HK-2 (cell line): ENCODE results near the gene CCT3.
A peak's percentile ranks its signal among the peaks of the same experiment; 100 is the strongest.
"Not testable (repeated sequence)": the region's sequence is repeated elsewhere in the genome, so short reads cannot be mapped to it uniquely, and the experiment has no call there.

Experiments used
- DNase-seq: peaks from one replicate; pipeline ENCODE4 v3.0.0-alpha.2; 2018; ENCODE audit not compliant: unreplicated experiment

CCT3 gene

DNA sequence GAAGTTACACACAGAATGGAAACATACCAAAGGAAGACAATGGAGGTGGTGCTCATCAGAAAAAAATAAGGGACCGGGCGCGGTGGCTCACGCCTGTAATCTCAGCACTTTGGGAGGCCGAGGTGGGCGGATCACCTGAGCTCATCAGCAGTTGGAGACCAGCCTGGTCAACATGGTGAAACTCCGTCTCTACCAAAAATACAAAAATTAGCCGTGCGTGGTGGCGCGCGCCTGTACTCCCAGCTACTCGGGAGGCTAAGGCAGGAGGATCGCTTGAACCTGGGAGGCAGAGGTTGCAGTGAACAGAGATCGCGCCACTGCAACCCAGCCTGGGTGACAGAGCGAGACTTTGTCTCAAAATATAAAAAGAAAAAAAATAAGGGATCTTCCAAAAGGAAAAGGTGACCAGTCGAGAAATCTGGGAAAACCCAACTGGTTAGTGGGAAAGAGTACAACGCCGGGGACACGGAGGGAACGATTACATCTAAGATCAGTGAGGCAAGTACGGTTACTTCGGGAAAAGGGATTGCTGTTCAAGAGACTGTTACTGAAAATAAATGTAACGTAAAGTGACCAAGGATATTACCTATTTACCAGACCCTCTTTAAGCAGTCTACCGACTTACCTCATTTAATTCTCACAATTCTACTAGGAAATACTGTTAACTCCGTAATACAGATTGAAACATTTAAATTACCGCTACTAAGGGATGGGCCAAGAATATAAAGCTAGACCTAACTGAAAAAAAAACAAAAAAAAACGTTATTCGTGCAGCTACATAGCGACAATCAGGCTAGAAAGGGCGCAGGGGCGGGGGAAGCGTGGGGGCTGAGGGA, 822 bp downstream of the CCT3 start:
- DNase-seq: no peak

GRCh38 chr1:156336242-156336641, 1.9 kb downstream of the CCT3 start:
- DNase-seq: no peak

DNA sequence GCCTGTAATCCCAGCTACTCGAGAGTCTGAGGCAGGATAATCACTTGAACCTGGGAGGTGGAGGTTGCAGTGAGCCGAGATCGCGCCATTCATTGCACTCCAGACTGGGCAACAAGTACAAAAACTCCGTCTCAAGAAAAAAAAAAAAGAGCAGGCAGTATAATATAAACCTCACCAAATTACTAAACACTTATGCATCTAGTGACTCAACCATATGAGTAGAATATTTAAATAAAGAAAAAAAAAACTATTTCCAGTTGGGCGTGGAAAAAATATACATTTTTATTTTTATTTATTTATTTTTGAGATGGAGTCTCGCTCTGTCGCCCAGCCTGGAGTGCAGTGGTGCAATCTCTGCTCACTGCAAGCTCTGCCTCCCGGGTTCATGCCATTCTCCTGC, 14.9 kb downstream of the CCT3 start:
- DNase-seq: not testable (repeated sequence)

DNA sequence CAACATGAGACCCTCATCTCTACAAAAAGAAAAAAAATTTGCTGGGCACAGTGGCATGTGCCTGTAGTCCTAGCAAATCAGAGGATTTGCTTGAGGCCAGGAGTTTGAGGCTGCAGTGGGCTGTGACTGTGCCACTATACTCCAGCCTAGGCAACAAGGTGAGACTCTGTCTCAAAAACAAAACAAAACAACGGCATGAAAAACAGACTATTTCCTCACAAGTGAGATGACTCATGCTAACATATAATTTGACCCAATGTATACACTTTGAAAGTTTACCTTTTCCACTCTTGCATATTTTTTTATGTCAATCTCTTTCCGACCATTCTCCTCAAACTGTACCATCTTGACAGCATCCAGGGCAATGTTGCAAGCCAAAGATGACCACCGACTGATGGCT, 17.5 kb downstream of the CCT3 start:
- no peak for DNase-seq

- DNase-seq: no peak
These were observed 18.4 kb downstream of the CCT3 start for GRCh38 chr1:156319664-156320063.

DNA sequence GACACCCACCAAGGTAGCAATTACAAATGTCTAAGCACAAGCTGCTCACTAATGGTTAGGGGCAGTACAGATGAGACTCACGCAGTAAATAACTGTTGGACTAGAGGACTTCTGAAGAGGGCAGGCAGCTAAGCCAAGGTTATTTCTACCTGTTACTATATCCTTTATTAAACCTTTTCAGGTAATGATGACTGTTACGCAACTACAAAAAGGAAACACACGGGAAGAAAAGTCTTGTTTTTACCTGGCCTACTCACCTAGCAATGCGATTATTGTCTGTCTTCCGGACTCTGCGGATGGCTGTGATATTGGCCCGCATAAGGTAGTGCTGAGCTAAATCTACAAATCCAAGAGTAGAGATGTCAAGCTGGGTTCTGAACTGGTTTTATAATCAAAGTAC, 21.2 kb downstream of the CCT3 start:
- no peak for DNase-seq

DNA sequence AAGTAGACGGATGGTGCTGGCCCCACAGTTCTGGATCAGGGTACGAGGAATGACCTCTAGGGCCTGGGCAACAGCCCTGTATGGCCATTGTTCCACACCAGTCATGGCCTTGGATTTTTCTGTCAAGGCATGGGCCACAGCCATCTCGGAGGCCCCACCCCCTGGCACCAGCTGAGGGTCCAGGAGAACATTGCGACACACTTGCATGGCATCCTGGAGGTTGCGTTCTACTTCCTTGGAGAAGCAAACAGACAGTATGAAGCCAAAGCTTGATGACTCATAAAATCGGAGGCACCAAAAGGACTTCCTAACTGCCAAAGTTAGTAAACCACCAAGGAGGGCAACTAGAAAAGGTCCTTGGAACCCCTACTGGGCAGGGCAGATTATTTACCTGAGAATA, 27.1 kb downstream of the CCT3 start:
- no peak for DNase-seq

DNA sequence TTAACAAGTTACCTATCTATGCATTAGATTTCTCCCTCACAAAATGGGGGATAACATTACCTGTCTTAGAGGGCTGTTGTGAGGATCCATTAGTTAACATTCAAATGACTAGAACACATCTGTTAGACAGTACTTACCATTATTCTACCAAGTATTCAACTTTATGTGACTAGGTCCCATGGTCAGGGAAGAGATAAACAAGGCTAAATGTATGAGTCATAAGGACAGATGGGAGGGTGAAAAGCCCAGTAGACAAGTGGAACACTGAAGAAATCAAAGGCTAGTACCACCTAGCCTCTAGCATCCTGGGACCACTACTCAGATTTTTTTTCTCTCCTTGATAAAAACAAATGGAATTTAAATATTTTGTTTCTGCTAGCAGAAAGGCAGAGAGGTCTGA, 30.0 kb downstream of the CCT3 start:
- DNase-seq: no peak

DNA sequence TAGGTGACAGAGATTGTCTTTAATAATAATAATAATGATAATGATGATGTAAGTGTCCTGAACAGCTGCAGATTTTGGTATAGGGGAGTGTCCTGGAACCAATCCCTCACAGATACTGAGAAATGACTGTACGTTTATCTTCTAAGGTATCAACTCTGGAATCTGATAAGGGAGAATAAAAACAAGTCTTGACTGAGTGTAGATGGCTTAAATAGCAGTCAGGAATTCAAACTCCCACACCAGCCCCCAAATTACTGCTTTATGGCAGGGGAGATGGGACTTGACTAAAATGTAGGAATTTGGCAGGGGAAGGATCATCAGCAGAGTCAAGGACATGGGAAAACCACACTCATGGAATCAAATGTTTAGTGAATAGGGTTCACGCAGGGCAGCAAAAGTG, 32.9 kb downstream of the CCT3 start:
- no peak for DNase-seq

DNA sequence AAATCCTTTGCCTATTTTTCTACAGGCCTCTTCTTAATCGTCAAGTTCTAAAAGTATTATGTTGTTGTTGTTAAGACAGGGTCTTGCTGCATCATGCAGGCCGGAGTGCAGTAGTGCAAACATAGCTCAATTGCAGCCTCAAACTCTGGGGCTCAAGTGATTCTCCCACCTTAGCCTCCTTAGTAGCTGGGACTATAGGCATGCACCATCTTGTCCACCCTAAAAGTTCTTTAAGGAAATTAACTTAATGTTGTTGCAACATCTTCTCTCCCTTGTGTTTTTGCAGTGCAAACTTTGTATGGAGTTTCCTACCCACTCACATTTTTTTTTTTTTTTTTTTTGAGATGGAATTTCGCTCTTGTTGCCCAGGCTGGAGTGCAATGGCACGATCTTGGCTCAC, 34.9 kb downstream of the CCT3 start:
- DNase-seq: no peak

GRCh38 chr1:156298852-156299357, 39.2 kb downstream of the CCT3 start, which contains the start of gene VHLL:
VHLL (minus strand) TSS chr1:156299307; CDS start chr1:156299189, 118 bp downstream.
- no peak for DNase-seq

- peak; percentile 49 for DNase-seq
These were observed 42.6 kb downstream of the CCT3 start, which contains the start of gene GLMP for GRCh38 chr1:156295391-156295947. GLMP (minus strand) TSS chr1:156295679; CDS start chr1:156295645, 34 bp downstream.

DNA sequence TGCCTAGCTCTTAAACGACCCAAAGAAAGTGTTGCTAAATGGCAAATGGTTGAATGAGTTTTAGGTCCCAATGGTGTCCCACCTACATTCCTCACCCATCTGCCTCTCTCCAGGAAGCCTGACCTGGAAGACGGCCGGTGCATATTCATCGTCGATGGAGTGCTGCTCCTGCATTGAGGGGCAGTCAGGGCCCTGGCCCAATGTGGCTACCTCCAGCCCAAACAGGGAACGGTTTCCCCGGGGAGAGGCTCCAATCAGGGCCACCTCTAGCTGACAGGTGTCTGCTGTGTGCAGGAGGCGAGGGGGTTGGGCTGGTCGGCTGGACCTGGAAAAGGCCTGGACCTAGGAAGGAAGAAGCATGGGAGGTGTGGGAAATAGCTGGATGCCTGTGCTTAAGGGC, 44.2 kb downstream of the CCT3 start:
- DNase-seq: no peak

DNA sequence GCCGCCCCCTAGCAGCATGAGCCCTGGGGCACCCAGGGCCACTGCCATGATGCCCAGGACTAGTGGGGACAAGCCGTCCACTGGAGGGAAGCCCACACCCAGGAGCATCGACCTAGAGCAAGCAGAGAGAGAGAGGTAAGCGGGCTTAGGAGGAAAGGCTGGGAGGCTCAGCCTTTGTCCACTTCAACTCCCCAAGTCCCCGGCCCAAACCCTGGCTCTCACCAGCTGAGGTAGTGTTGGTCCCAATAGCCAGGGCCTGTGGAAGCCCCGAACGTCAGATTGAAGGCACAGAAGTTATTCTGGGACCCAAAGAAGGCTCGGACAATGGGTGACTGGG, 45.0 kb downstream of the CCT3 start:
- no peak for DNase-seq

DNA sequence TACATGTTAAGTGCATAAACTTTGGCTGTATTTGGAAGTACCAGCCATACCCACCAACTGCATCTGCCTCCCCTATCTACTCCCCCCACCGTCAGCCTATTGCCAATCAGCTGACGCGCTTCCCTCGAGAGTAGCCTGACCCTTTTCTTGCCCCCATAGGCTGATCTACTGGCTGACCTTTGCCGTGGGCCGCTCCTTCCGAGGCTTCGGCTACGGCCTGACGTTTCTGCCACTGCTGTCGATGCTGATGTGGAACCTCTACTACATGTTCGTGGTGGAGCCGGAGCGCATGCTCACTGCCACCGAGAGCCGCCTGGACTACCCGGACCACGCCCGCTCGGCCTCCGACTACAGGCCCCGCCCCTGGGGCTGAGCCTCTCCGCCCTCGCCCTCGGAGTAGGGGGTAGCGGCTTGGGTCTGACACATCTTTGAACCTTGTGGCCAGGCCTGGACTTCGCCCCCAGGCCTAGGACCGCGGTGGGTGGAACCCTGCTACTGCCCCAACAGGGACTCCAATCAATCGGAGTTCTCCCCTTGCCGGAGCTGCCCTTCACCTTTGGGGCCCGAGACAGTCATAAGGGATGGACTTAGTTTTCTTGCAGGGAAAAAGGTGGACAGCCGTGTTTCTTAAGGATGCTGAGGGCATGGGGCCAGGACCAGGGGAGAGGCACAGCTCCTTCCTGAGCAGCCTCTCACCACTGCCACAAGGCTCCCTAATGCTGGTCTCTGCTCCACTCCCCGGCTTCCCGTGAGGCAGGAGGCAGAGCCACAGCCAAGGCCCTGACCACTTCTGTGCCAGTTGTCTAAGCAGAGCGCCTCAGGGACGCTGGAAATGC, 46.6 kb downstream of the CCT3 start:
- peak; percentile 42 for DNase-seq

DNA sequence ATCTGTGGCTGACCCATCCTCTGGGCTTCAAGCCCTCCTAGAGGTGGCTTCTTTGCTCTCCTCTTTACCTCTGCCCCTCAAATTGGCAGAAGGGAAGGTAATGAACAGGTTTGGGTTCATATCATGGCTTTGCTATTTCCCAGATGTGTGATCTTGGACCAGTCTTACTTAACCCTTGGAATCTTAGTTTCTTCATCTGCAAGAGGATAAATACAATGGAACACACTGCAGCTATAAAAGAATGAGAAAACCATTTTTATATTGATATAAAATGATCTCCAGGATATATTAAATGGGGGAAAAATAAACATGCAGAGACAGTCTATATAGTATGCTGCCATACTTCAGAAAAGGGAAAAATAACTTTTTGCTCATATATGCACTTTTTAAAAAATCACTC, 48.2 kb downstream of the CCT3 start:
- no peak for DNase-seq

GRCh38 chr1:156286061-156286460, 52.0 kb downstream of the CCT3 start:
- DNase-seq: no peak

DNA sequence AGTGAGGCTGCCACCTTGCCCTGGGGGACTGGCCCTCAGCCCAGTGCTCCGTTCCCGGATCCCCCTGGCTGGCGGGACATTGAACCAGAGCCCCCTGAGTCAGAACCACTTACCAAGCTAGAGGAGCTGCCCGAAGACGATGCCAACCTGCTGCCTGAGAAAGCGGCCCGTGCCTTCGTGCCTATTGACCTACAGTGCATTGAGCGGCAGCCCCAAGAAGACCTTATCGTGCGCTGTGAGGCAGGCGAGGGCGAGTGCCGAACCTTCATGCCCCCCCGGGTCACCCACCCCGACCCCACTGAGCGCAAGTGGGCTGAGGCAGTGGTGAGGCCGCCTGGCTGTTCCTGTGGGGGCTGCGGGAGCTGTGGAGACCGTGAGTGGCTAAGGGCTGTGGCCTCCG, 52.7 kb downstream of the CCT3 start:
- DNase-seq: no peak

DNA sequence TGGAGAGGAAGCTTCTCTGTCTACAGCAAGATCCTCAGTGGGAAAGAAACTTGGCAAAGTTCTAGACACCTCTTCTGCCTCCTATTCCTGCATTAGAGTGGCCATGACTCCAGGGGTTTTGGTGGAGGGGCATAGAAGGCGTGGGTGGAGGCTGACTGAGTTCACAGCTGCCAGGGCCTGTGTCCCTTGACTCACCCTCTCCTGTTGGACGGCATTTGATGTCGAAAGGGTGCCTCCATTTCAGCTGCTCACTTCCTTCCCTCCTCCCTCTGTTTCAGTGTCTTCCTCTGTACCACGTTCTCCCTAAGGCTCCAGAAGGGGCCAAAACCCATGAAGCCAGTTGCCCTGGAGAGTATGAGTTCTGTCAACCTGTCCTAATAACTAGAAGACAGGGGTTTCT, 53.3 kb downstream of the CCT3 start:
- no peak for DNase-seq

- DNase-seq: no peak
These were observed 54.0 kb downstream of the CCT3 start, which contains the start of gene TMEM79 for GRCh38 chr1:156284112-156284511. TMEM79 (plus strand) TSS chr1:156284325; CDS start chr1:156285227, 902 bp downstream.

DNA sequence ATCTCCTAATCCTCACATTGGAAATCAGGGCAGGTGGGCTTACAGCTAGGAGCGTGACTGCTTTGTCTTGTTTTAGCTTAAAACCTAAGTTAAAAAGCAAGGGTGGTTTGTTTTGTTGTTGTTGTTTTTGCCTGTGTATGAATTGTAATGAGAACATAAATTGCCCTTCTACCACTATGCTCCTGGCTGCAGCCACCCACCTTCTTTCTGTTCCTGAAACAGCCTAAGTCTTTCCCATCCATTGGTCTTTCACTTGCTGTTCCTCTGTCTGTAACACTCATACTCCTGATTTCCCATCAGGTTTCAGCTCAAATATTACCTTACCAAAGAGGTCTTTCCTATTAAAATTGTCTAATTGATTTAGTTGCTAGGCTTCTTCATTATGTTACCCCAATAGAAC, 54.6 kb downstream of the CCT3 start:
- no peak for DNase-seq

GRCh38 chr1:156282479-156283222, 55.4 kb downstream of the CCT3 start, which contains the start of gene SMG5:
SMG5 (minus strand) TSS chr1:156282825; CDS start chr1:156282680, 145 bp downstream.
- peak; percentile 96 for DNase-seq
